Measurements from ENCODE around the gene FAM47B.

The FAM47B gene

GRCh38 chrX:34942496-34942895 is at the start of gene FAM47B:
TSS of gene FAM47B (plus strand) at chrX:34942796. CDS start at chrX:34942832, 36 bp downstream.
- Mint-ChIP-seq H3K9me3 (peaks cover 4 to 7% of the 10 kb centered on the region in 2 donors), H3K4me1 (no peaks in the 10 kb centered on the region), H3K4me3 (no peak within 1 kb of the TSS), H3K36me3 (no peaks in the 10 kb centered on the region), H3K27ac (no peak within 1 kb of the TSS), H3K27me3 (no peaks in the 10 kb centered on the region)
- ATAC-seq (replicated peaks) (no peak), DNase-seq (no peak)

GRCh38 chrX:34893741-34894140 is 48.9 kb upstream of the FAM47B start:
- no peaks in the 10 kb centered on the region for H3K4me1 Mint-ChIP-seq
- no peak for ATAC-seq (replicated peaks)

GRCh38 chrX:34900691-34901090 is 41.9 kb upstream of the FAM47B start:
- Mint-ChIP-seq H3K4me3 (no peak overlapping the region), H3K9me3 (peaks cover 3% of the 10 kb centered on the region in 2 donors), H3K27me3 (no peaks in the 10 kb centered on the region), H3K36me3 (no peaks in the 10 kb centered on the region), H3K27ac (no peak overlapping the region), H3K4me1 (no peaks in the 10 kb centered on the region)
- ATAC-seq (replicated peaks) (no peak), DNase-seq (no peak)

More at GRCh38 chrX:34893741-34894140, 48.9 kb upstream of the FAM47B start:
- no peak overlapping the region for H3K27ac Mint-ChIP-seq
- H3K36me3 Mint-ChIP-seq: no peaks in the 10 kb centered on the region
- no peaks in the 10 kb centered on the region for H3K27me3 Mint-ChIP-seq
- H3K9me3 Mint-ChIP-seq: no peaks in the 10 kb centered on the region
- H3K4me3 Mint-ChIP-seq: no peak overlapping the region
- DNase-seq: no peak

DNA sequence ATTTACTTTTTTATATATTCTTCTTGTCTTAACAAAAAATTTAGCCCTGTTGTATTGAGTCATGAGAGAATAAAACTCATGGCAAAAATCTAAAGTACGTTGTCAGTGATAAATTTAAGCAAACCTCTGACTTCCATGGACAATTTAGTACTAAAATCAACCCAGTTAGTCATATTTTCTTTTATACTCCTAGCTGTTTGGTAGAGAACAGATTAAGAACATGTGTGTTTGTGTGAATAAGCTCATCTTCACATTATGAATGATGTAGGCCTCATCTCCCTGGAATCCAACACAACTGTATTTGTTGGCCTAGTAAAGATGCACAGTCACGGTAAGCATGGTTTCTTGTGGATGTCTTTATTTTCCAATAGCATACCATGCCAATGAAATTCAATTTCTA is 40.8 kb upstream of the FAM47B start:
- Mint-ChIP-seq H3K4me1 (no peaks in the 10 kb centered on the region), H3K9me3 (peaks cover 3% of the 10 kb centered on the region in 2 donors), H3K27me3 (no peaks in the 10 kb centered on the region), H3K4me3 (no peak overlapping the region), H3K36me3 (no peaks in the 10 kb centered on the region), H3K27ac (no peak overlapping the region)
- DNase-seq (no peak), ATAC-seq (replicated peaks) (no peak)

DNA sequence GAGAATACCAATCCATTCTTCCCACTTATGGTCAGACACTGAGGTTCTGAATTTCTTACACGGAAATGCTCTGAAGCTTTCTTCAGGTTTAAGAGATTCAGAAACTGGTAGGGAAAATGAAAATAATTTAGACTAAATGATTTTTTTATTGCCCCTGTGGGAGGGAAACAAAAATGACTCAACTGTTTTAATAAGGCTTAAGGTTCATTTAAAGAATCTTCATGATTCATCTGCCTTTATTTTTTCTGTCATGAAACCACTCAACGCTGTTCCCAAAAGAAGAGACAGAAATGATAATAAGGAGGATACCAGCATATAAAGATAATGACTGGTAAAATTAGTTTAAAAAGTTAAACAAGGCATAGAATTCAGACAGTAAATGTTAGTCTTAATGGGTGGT is 39.3 kb upstream of the FAM47B start:
- no peak for DNase-seq
- no peak for ATAC-seq (replicated peaks)
- no peak overlapping the region for H3K27ac Mint-ChIP-seq

DNA sequence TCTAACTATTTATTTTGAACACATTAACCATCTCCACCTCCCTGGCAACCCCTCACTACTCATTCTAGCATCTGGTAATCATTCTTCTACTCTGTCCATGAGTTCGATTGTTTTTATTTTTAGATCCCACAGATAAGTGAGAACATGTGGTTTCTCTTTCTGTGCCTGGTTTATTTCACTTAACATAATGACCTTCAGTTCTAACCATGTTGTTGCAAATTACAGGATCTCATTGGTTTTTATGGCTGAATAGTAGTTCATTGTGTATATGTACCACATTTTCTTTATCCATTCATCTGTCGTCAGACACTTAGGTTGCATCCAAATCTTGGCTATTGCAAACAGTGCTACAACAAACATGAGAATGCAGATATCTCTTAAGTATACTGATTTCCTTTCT is 33.4 kb upstream of the FAM47B start:
- Mint-ChIP-seq H3K4me1 (no peaks in the 10 kb centered on the region), H3K27ac (no peak overlapping the region), H3K36me3 (no peaks in the 10 kb centered on the region), H3K27me3 (no peaks in the 10 kb centered on the region), H3K9me3 (peaks cover 3% of the 10 kb centered on the region in 2 donors), H3K4me3 (no peak overlapping the region)
- ATAC-seq (replicated peaks): no peak
- DNase-seq: no peak

More for the DNA sequence above, 39.3 kb upstream of the FAM47B start:
- peaks cover 3 to 5% of the 10 kb centered on the region in 2 donors for H3K9me3 Mint-ChIP-seq
- H3K4me1 Mint-ChIP-seq: no peaks in the 10 kb centered on the region
- no peaks in the 10 kb centered on the region for H3K36me3 Mint-ChIP-seq
- H3K4me3 Mint-ChIP-seq: no peak overlapping the region
- no peaks in the 10 kb centered on the region for H3K27me3 Mint-ChIP-seq

GRCh38 chrX:34915463-34916225 is 27.0 kb upstream of the FAM47B start:
- Mint-ChIP-seq H3K4me1 (no peaks in the 10 kb centered on the region), H3K27me3 (no peaks in the 10 kb centered on the region), H3K4me3 (no peak overlapping the region), H3K27ac (no peak overlapping the region), H3K36me3 (no peaks in the 10 kb centered on the region), H3K9me3 (peaks cover 0 to 3% of the 10 kb centered on the region in 2 donors)
- no peak for DNase-seq
- no peak for ATAC-seq (replicated peaks)

DNA sequence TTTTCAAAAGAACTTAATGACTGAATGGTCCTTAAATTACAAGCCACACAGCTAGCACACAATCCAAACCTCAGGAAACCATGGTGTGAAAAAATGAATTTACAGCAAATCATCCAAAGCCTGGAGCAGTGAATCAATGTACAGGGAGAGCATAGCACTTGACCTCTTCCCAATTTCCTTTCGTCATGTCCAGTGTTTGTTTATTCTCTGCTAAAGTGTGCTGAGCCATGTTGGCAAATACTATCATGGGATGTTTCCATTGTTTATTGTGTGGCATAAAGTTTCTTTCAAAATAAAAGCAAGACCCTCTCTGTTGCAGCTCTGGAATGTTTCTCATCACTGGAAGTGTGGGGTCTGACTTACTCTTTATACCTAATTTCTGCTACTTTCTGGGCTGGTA is 25.4 kb upstream of the FAM47B start:
- H3K4me3 Mint-ChIP-seq: no peak overlapping the region
- no peaks in the 10 kb centered on the region for H3K4me1 Mint-ChIP-seq
- H3K27me3 Mint-ChIP-seq: no peaks in the 10 kb centered on the region
- no peaks in the 10 kb centered on the region for H3K36me3 Mint-ChIP-seq
- H3K27ac Mint-ChIP-seq: no peak overlapping the region
- DNase-seq (no peak), ATAC-seq (replicated peaks) (no peak)
- peaks cover 0 to 3% of the 10 kb centered on the region in 2 donors for H3K9me3 Mint-ChIP-seq

- no peaks in the 10 kb centered on the region for H3K27me3 Mint-ChIP-seq
- ATAC-seq (replicated peaks) (no peak), DNase-seq (no peak)
These were observed 24.4 kb upstream of the FAM47B start for GRCh38 chrX:34918091-34918736.

GRCh38 chrX:34918856-34919255 is 23.7 kb upstream of the FAM47B start:
- ATAC-seq (replicated peaks) (no peak), DNase-seq (no peak)
- H3K27ac Mint-ChIP-seq: no peak overlapping the region
- H3K4me1 Mint-ChIP-seq: no peaks in the 10 kb centered on the region
- H3K27me3 Mint-ChIP-seq: no peaks in the 10 kb centered on the region
- no peaks in the 10 kb centered on the region for H3K36me3 Mint-ChIP-seq
- peaks cover 0 to 3% of the 10 kb centered on the region in 2 donors for H3K9me3 Mint-ChIP-seq
- H3K4me3 Mint-ChIP-seq: no peak overlapping the region

More at GRCh38 chrX:34918091-34918736, 24.4 kb upstream of the FAM47B start:
- Mint-ChIP-seq H3K4me1 (no peaks in the 10 kb centered on the region), H3K27ac (no peak overlapping the region), H3K9me3 (peaks cover 0 to 3% of the 10 kb centered on the region in 2 donors), H3K4me3 (no peak overlapping the region), H3K36me3 (no peaks in the 10 kb centered on the region)

GRCh38 chrX:34927866-34928265 is 14.7 kb upstream of the FAM47B start:
- DNase-seq (no peak), ATAC-seq (replicated peaks) (no peak)
- no peak overlapping the region for H3K4me3 Mint-ChIP-seq
- no peaks in the 10 kb centered on the region for H3K36me3 Mint-ChIP-seq
- H3K27me3 Mint-ChIP-seq: peaks cover 0 to 4% of the 10 kb centered on the region in 2 donors
- peaks cover 0 to 1% of the 10 kb centered on the region in 2 donors for H3K9me3 Mint-ChIP-seq
- no peaks in the 10 kb centered on the region for H3K4me1 Mint-ChIP-seq
- H3K27ac Mint-ChIP-seq: no peak overlapping the region

- H3K27me3 Mint-ChIP-seq: no peaks in the 10 kb centered on the region
- ATAC-seq (replicated peaks) (no peak), DNase-seq (no peak)
- peaks cover 3 to 7% of the 10 kb centered on the region in 2 donors for H3K9me3 Mint-ChIP-seq
- no peak overlapping the region for H3K27ac Mint-ChIP-seq
- H3K4me3 Mint-ChIP-seq: no peak overlapping the region
- no peaks in the 10 kb centered on the region for H3K36me3 Mint-ChIP-seq
- no peaks in the 10 kb centered on the region for H3K4me1 Mint-ChIP-seq
These were observed 639 bp downstream of the FAM47B start for GRCh38 chrX:34943235-34943634.

DNA sequence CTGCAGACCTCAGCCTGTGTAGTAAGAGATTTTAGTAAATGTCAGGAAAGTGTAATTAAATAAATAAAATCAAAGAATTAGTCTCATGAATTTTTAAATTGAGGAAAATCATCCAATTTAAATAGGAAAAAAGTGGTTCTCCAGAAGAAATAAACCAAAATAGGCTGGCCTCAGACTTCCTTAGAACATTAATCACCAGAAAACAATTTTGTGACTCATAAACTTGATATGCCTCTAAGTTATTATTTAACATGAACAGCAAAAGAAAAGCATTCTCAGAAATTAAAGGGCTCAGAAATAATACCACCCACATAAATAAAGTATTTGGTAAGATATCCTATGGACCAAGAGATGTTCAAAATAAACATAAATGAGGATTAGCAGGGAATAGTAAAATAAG is 14.3 kb downstream of the FAM47B start:
- no peak for ATAC-seq (replicated peaks)
- Mint-ChIP-seq H3K36me3 (no peaks in the 10 kb centered on the region), H3K4me1 (no peaks in the 10 kb centered on the region), H3K4me3 (no peak overlapping the region), H3K27ac (no peak overlapping the region), H3K27me3 (no peaks in the 10 kb centered on the region), H3K9me3 (peaks cover 0 to 13% of the 10 kb centered on the region in 2 donors)
- DNase-seq: no peak

- H3K4me1 Mint-ChIP-seq: no peaks in the 10 kb centered on the region
- peaks cover 2 to 3% of the 10 kb centered on the region in 2 donors for H3K9me3 Mint-ChIP-seq
- H3K4me3 Mint-ChIP-seq: no peak overlapping the region
- no peak for DNase-seq
- ATAC-seq (replicated peaks): no peak
- H3K27me3 Mint-ChIP-seq: no peaks in the 10 kb centered on the region
- no peaks in the 10 kb centered on the region for H3K36me3 Mint-ChIP-seq
- no peak overlapping the region for H3K27ac Mint-ChIP-seq
These were observed 19.1 kb downstream of the FAM47B start for GRCh38 chrX:34961662-34962061.

DNA sequence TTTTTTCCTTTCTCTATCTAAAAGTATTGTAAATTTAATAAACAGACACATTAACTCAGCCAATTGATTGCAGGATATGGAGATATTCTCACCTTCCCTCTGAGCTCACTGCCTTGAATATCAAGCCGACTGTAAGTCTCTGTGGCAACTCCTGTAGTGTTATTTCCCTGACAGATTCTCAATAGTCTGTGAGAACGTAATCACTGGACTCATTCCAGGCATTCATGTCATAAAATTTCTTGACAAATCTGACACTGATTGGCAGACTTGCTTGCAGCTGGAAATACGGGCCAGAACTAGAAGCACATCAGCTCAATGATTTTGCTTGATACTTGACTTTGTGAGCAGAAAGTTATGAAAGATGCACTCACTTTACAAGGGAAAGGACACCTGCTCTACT is 29.6 kb downstream of the FAM47B start:
- H3K27ac Mint-ChIP-seq: no peak overlapping the region
- H3K4me1 Mint-ChIP-seq: no peaks in the 10 kb centered on the region
- no peaks in the 10 kb centered on the region for H3K9me3 Mint-ChIP-seq
- H3K36me3 Mint-ChIP-seq: no peaks in the 10 kb centered on the region
- H3K27me3 Mint-ChIP-seq: no peaks in the 10 kb centered on the region
- ATAC-seq (replicated peaks): no peak
- no peak overlapping the region for H3K4me3 Mint-ChIP-seq
- DNase-seq: no peak
